Measurements from ENCODE around the gene ANKRD52. TPM values are rescaled to one million over a fixed set of nuclear protein-coding genes. Genes with fewer than 3 reads are reported as not detected.
"Not testable (repeated sequence)": the region's sequence is repeated elsewhere in the genome, so short reads cannot be mapped to it uniquely, and the experiment has no call there.

ANKRD52 gene
- total RNA-seq, 2 donors from 2014 or later = 18.5 to 29.0 TPM

DNA sequence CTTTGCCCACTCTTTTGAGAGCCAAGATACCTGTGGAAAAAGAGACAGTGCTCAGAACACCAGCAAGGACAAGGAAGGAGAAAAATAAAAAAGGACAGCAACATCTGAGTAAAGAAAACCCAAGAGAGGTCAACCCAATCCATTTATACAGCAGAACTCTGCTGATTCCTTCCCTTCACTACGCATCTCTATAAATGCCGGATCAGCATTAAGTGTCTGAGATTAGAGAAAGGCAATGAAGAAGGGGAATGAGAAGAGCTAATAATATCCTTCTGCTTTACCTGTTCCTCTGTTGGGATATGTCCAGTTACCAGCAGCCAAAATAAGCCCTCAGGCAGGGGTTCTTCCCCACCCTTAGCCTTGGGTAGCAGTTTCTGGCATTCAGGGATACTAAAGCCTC is 24.4 kb upstream of the ANKRD52 start:
- H3K27ac ChIP-seq = no peak overlapping the region
- TF ChIP-seq POLR2AphosphoS5 (IDR thresholded peaks at IDR 0.05) (no peak), POLR2A (IDR thresholded peaks at IDR 0.05) (no peak)
- TF ChIP-seq, protein P1, sequence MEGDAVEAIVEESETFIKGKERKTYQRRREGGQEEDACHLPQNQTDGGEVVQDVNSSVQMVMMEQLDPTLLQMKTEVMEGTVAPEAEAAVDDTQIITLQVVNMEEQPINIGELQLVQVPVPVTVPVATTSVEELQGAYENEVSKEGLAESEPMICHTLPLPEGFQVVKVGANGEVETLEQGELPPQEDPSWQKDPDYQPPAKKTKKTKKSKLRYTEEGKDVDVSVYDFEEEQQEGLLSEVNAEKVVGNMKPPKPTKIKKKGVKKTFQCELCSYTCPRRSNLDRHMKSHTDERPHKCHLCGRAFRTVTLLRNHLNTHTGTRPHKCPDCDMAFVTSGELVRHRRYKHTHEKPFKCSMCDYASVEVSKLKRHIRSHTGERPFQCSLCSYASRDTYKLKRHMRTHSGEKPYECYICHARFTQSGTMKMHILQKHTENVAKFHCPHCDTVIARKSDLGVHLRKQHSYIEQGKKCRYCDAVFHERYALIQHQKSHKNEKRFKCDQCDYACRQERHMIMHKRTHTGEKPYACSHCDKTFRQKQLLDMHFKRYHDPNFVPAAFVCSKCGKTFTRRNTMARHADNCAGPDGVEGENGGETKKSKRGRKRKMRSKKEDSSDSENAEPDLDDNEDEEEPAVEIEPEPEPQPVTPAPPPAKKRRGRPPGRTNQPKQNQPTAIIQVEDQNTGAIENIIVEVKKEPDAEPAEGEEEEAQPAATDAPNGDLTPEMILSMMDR (IDR thresholded peaks at IDR 0.05) = no peak
- no peak overlapping the region for H3K4me3 ChIP-seq
- peaks cover 0 to 14% of the 10 kb centered on the region in 2 donors for H3K36me3 ChIP-seq
- H3K27me3 ChIP-seq (replicated peaks; ENCODE audit: insufficient read depth) = no peaks in the 10 kb centered on the region
- no peak for DNase-seq (ENCODE audit: low spot score)
- 100% methylated on average over 2 of the region's 2 CpGs for WGBS
- intact Hi-C loops (cut with DNase I) = no loop called here
- no peaks in the 10 kb centered on the region for H3K9me3 ChIP-seq
- H3K4me1 ChIP-seq (replicated peaks) = no peaks in the 10 kb centered on the region

DNA sequence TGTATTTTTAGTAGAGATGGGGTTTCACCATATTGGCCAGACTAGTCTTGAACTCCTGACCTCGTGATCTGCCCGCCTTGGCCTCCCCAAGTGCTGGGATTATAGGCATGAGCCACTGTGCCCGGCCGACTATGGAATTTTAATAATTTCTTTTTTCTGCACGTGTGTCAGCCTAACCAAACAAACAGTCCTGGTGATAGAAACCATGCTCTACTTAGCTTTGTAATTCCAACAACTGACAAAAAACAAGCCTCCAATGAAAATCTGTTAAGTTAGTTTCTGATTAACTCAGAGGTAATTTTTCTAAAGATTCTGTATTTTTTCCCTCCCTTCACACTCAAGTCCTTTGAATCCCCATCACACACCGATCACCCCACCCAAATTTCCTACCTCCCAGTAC is 23.8 kb upstream of the ANKRD52 start:
- H3K4me1 ChIP-seq (replicated peaks) = no peaks in the 10 kb centered on the region
- no peak overlapping the region for H3K4me3 ChIP-seq
- TF ChIP-seq, protein P1 (IDR thresholded peaks at IDR 0.05) = no peak
- TF ChIP-seq POLR2AphosphoS5 (IDR thresholded peaks at IDR 0.05) = no peak
- DNase-seq (ENCODE audit: low spot score) = no peak
- H3K27ac ChIP-seq = no peak overlapping the region
- WGBS = 80% methylated on average over 6 of the region's 6 CpGs
- H3K36me3 ChIP-seq = peaks cover 0 to 14% of the 10 kb centered on the region in 2 donors
- intact Hi-C loops (cut with DNase I) = no loop called here
- H3K27me3 ChIP-seq (replicated peaks; ENCODE audit: insufficient read depth) = no peaks in the 10 kb centered on the region
- no peaks in the 10 kb centered on the region for H3K9me3 ChIP-seq

DNA sequence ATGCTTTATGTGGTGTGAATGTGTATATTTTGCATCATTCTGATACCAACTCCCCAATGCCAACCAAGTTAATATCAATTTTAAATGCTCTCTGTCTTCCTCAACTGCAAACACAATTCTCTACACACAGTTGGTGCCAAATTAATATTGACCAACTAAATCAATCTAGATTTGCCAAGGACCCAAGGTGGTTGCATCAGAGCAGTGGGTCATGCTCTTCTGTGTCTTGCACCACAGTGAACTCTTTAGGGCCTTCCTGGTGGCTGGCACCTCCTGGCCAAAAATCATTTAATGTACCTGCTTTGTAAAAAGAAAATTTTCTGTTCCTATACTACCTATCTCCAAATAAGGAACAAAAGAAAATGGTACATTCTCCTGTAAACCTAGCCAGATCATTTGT is 22.7 kb upstream of the ANKRD52 start:
- DNase-seq (ENCODE audit: low spot score) = no peak
- no peaks in the 10 kb centered on the region for H3K27me3 ChIP-seq (replicated peaks; ENCODE audit: insufficient read depth)
- H3K36me3 ChIP-seq = peaks cover 0 to 14% of the 10 kb centered on the region in 2 donors
- H3K4me3 ChIP-seq = no peak overlapping the region
- intact Hi-C loops (cut with DNase I) = no loop called here
- no peak for TF ChIP-seq POLR2A (IDR thresholded peaks at IDR 0.05)
- TF ChIP-seq, protein P1 (IDR thresholded peaks at IDR 0.05) = no peak
- TF ChIP-seq POLR2AphosphoS5 (IDR thresholded peaks at IDR 0.05) = no peak
- no peaks in the 10 kb centered on the region for H3K4me1 ChIP-seq (replicated peaks)
- no peaks in the 10 kb centered on the region for H3K9me3 ChIP-seq
- H3K27ac ChIP-seq = no peak overlapping the region

DNA sequence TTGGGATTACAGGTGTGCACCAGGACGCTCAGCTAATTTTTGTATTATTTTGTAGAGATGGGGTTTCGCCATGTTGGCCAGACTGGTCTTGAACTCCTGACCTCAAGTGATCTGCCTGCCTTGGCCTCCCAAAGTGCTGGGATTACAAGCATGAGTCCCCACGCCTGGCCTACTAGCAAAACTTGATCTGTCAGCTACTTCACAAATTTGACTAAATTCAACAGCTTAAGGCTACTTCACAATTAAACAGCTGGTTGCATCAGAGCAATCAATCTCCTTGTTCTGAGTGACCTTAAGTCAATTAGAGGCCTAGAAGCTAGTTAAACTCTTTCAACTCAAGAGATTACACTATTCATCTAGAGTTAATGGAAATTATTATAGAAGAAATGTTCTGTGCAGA is 20.7 kb upstream of the ANKRD52 start:
- no peaks in the 10 kb centered on the region for H3K27me3 ChIP-seq (replicated peaks; ENCODE audit: insufficient read depth)
- TF ChIP-seq POLR2AphosphoS5 (IDR thresholded peaks at IDR 0.05) = no peak
- TF ChIP-seq POLR2A (IDR thresholded peaks at IDR 0.05) = no peak
- TF ChIP-seq, protein P1 (IDR thresholded peaks at IDR 0.05) = no peak
- H3K36me3 ChIP-seq = peaks cover 9 to 14% of the 10 kb centered on the region in 2 donors
- intact Hi-C loops (cut with DNase I) = no loop called here
- no peak for DNase-seq (ENCODE audit: low spot score)
- no peak overlapping the region for H3K4me3 ChIP-seq
- no peak overlapping the region for H3K27ac ChIP-seq
- WGBS = 94% methylated on average over 3 of the region's 3 CpGs
- H3K9me3 ChIP-seq = no peaks in the 10 kb centered on the region
- H3K4me1 ChIP-seq (replicated peaks) = no peaks in the 10 kb centered on the region

DNA sequence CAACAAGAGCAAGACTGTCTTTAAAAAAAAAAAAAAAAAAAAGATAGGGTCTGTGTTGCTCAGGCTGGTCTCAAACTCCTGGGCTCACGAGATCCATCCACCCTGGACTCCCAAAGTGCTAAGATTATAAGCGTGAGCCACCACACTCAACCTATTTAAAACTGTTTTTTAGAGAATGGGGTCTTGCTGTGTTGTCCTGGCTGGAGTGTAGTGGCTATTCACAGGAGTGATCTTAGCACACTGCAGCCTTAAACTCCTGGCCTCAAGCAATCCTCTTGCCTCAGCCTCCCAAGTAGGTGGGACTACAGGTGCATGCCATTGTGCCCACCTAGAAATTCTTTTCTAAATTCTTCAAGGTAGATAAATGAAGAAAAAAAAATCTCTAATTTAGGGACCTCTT is 16.1 kb upstream of the ANKRD52 start:
- TF ChIP-seq POLR2AphosphoS5 (IDR thresholded peaks at IDR 0.05) = no peak
- no peak for TF ChIP-seq POLR2A (IDR thresholded peaks at IDR 0.05)
- TF ChIP-seq, protein P1 (IDR thresholded peaks at IDR 0.05) = no peak
- Histone ChIP-seq H3K9me3 (no peaks in the 10 kb centered on the region), H3K4me1 (replicated peaks) (no peaks in the 10 kb centered on the region), H3K27ac (no peak overlapping the region), H3K27me3 (replicated peaks; ENCODE audit: insufficient read depth) (no peaks in the 10 kb centered on the region), H3K36me3 (peaks cover 12 to 16% of the 10 kb centered on the region in 2 donors), H3K4me3 (no peak overlapping the region)
- DNase-seq (ENCODE audit: low spot score) = no peak
- intact Hi-C loops (cut with DNase I) = no loop called here
- WGBS = 94% methylated on average over 2 of the region's 2 CpGs

DNA sequence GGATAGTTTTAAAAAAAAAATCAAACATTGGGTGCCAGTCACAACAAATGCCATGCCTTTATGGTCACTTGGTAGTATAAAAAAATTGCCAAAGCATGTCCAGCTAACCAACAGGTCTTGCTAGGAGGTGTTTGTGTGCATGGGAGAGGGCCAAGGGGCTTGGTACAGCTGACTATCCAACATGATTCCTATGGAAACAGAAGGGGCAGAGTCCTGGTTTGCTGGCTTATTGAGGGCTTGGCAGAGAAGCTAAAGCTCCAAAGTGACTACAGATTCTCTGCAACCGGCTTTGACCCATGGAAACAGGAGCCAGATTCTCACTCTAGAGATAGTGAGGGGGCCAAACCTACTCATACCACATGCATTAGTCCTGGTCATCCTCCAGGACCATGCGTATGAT is 14.3 kb upstream of the ANKRD52 start:
- not testable (repeated sequence) for DNase-seq (ENCODE audit: low spot score); H3K9me3 ChIP-seq

More for the DNA sequence above, 14.3 kb upstream of the ANKRD52 start:
- H3K4me1 ChIP-seq (replicated peaks); H3K27ac ChIP-seq; intact Hi-C loops (cut with DNase I); H3K4me3 ChIP-seq; H3K27me3 ChIP-seq (replicated peaks; ENCODE audit: insufficient read depth): not testable (repeated sequence)
- H3K36me3 ChIP-seq = peaks cover 5 to 12% of the 10 kb centered on the region in 2 donors
- WGBS = 85% methylated on average over 2 of the region's 2 CpGs
